NCI-H128 (cell line): ENCODE results near the gene LOXHD1.

Source experiments
- DNase-seq: peaks from one replicate; lab custom pipeline; 2025; ENCODE audit not compliant: unreplicated experiment; lab: John Stamatoyannopoulos, UW

LOXHD1 gene

GRCh38 chr18:46547520-46547919 is 109.5 kb downstream of the LOXHD1 start:
- DNase-seq: no peak

- DNase-seq: no peak
These were observed 110.8 kb downstream of the LOXHD1 start for GRCh38 chr18:46546111-46546640.

- DNase-seq: no peak
These were observed 114.5 kb downstream of the LOXHD1 start for GRCh38 chr18:46542545-46542944.

- no peak for DNase-seq
These were observed 115.3 kb downstream of the LOXHD1 start for GRCh38 chr18:46541626-46542189.

- no peak for DNase-seq
These were observed 118.6 kb downstream of the LOXHD1 start for GRCh38 chr18:46538376-46538775.

- no peak for DNase-seq
These were observed 120.7 kb downstream of the LOXHD1 start for GRCh38 chr18:46536215-46536874.

GRCh38 chr18:46531482-46531881 is 125.5 kb downstream of the LOXHD1 start:
- DNase-seq: no peak

- DNase-seq: no peak
These were observed 129.0 kb downstream of the LOXHD1 start for GRCh38 chr18:46528037-46528436.

- no peak for DNase-seq
These were observed 137.2 kb downstream of the LOXHD1 start for GRCh38 chr18:46519870-46520269.

GRCh38 chr18:46518438-46518837 is 138.6 kb downstream of the LOXHD1 start:
- no peak for DNase-seq

- DNase-seq: no peak
These were observed 140.5 kb downstream of the LOXHD1 start for GRCh38 chr18:46516555-46516954.

- no peak for DNase-seq
These were observed 146.6 kb downstream of the LOXHD1 start for GRCh38 chr18:46510386-46510785.

GRCh38 chr18:46509530-46509929 is 147.5 kb downstream of the LOXHD1 start:
- DNase-seq: no peak

- no peak for DNase-seq
These were observed 149.9 kb downstream of the LOXHD1 start for GRCh38 chr18:46506974-46507586.

GRCh38 chr18:46502444-46502843 is 154.6 kb downstream of the LOXHD1 start:
- no peak for DNase-seq

GRCh38 chr18:46497129-46497528 is 159.9 kb downstream of the LOXHD1 start:
- no peak for DNase-seq

GRCh38 chr18:46488471-46489213 is 168.4 kb downstream of the LOXHD1 start:
- no peak for DNase-seq

GRCh38 chr18:46485675-46486194 is 171.3 kb downstream of the LOXHD1 start:
- no peak for DNase-seq

GRCh38 chr18:46484971-46485370 is 172.0 kb downstream of the LOXHD1 start:
- no peak for DNase-seq

GRCh38 chr18:46482831-46483230 is 174.2 kb downstream of the LOXHD1 start:
- no peak for DNase-seq

- no peak for DNase-seq
These were observed 175.2 kb downstream of the LOXHD1 start for GRCh38 chr18:46481847-46482245.
